ENCODE results near the gene PEPD.
"Not testable (repeated sequence)": the region's sequence is repeated elsewhere in the genome, so short reads cannot be mapped to it uniquely, and the experiment has no call there.

DNA sequence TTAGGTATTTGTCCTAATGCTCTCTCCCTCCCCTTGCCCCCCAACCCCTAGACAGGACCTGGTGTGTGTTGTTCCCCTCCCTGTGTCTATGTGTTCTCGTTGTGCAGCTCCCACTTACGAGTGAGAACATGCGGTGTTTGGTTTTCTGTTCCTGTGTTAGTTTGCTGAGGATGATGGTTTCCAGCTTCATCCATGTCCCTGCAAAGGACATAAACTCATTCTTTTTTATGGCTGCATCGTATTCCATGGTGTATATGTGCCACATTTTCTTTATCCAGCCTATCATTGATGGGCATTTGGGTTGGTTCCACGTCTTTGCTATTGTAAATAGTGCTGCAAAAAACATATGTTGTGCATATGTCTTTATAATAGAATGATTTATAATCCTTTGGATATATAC, 40.1 kb upstream of the PEPD start:
- TF ChIP-seq CTCF, POLR2A (IDR thresholded peaks at IDR 0.05): not testable (repeated sequence)

All from esophagus squamous epithelium (tissue), 4 donors.